ENCODE data around the gene FBXO30. TPM values are rescaled to one million over a fixed set of nuclear protein-coding genes. Genes with fewer than 3 reads are reported as not detected.

FBXO30 gene
- total RNA-seq: 10 to 100 TPM in 1 of 6 donors, 1 to 10 TPM in 5; 2.2 to 12.5 (median 7.6) TPM

GRCh38 chr6:145814501-145815308 lies at the start of gene FBXO30:
Gene FBXO30, minus strand, starts transcription at chr6:145814795. Its CDS starts 8,390 bp downstream, at chr6:145806405.
- DNase-seq (peak; percentile 93 to 99), ATAC-seq (ENCODE audit: low FRiP score in 2 of 2) (peak; percentile 97 to 99)
- peak within 1 kb of the TSS; percentile 87 to 98 (median 94) for H3K27ac ChIP-seq
- H3K27me3 ChIP-seq: no peaks in the 10 kb centered on the region
- peak within 1 kb of the TSS; percentile 63 to 79 (median 78) for H3K4me3 ChIP-seq
- H3K4me1 ChIP-seq: peaks cover 16 to 36% (median 23%) of the 10 kb centered on the region in 4 donors
- H3K9me3 ChIP-seq: no peaks in the 10 kb centered on the region
- peak in 3 of 4 donors; percentile 69 to 90 (median 89) for TF ChIP-seq POLR2A (IDR thresholded peaks at IDR 0.05)
- peak; percentile 83 to 87 for TF ChIP-seq POLR2AphosphoS5 (IDR thresholded peaks at IDR 0.05)
- TF ChIP-seq CTCF (IDR thresholded peaks at IDR 0.05): peak in 5 of 6 experiments; percentile 11 to 63 (median 54)
- peak in 1 of 4 donors; percentile 5 for TF ChIP-seq EP300 (IDR thresholded peaks at IDR 0.05)
- H3K36me3 ChIP-seq: no peaks in the 10 kb centered on the region
- 0% methylated on average over 13 to 40 of the region's 88 CpGs for WGBS, 2 donors

GRCh38 chr6:145863988-145864616 lies 49.5 kb upstream of the FBXO30 start:
- Histone ChIP-seq H3K27me3 (no peaks in the 10 kb centered on the region), H3K27ac (no peak overlapping the region), H3K9me3 (no peaks in the 10 kb centered on the region), H3K4me1 (peaks cover 0 to 16% (median 5%) of the 10 kb centered on the region in 4 donors), H3K36me3 (peaks cover 0 to 4% (median 0%) of the 10 kb centered on the region in 4 donors), H3K4me3 (no peak overlapping the region)
- ATAC-seq (ENCODE audit: low FRiP score in 2 of 2) (peak in 1 of 2 donors; percentile 41), DNase-seq (no peak)
- 68 to 82% methylated on average over 2 of the region's 2 CpGs for WGBS, 2 donors
- TF ChIP-seq POLR2AphosphoS5 (IDR thresholded peaks at IDR 0.05) (no peak), CTCF (IDR thresholded peaks at IDR 0.05) (no peak), POLR2A (IDR thresholded peaks at IDR 0.05) (no peak), EP300 (IDR thresholded peaks at IDR 0.05) (no peak)

- TF ChIP-seq POLR2AphosphoS5 (IDR thresholded peaks at IDR 0.05): no peak
- TF ChIP-seq EP300 (IDR thresholded peaks at IDR 0.05): no peak
- TF ChIP-seq POLR2A (IDR thresholded peaks at IDR 0.05): no peak
- no peak for TF ChIP-seq CTCF (IDR thresholded peaks at IDR 0.05)
- DNase-seq (no peak), ATAC-seq (ENCODE audit: low FRiP score in 2 of 2) (no peak)
- Histone ChIP-seq H3K4me3 (no peak overlapping the region), H3K27ac (no peak overlapping the region), H3K9me3 (no peaks in the 10 kb centered on the region), H3K27me3 (no peaks in the 10 kb centered on the region), H3K4me1 (peaks cover 0 to 16% (median 5%) of the 10 kb centered on the region in 4 donors), H3K36me3 (peaks cover 0 to 4% (median 0%) of the 10 kb centered on the region in 4 donors)
- 75 to 76% methylated on average over 1 of the region's 1 CpG for WGBS, 2 donors
These were observed 48.8 kb upstream of the FBXO30 start for GRCh38 chr6:145863366-145863765.

- Histone ChIP-seq H3K27ac (no peak overlapping the region), H3K36me3 (peaks cover 0 to 4% (median 0%) of the 10 kb centered on the region in 4 donors), H3K4me1 (peaks cover 0 to 9% (median 4%) of the 10 kb centered on the region in 4 donors), H3K27me3 (no peaks in the 10 kb centered on the region), H3K4me3 (no peak overlapping the region), H3K9me3 (no peaks in the 10 kb centered on the region)
- ATAC-seq (ENCODE audit: low FRiP score in 2 of 2) (no peak), DNase-seq (no peak)
- WGBS, 2 donors: 98 to 100% methylated on average over 1 of the region's 1 CpG
- no peak for TF ChIP-seq CTCF (IDR thresholded peaks at IDR 0.05)
- no peak for TF ChIP-seq POLR2AphosphoS5 (IDR thresholded peaks at IDR 0.05)
- no peak for TF ChIP-seq EP300 (IDR thresholded peaks at IDR 0.05)
- TF ChIP-seq POLR2A (IDR thresholded peaks at IDR 0.05): no peak
These were observed 46.0 kb upstream of the FBXO30 start for GRCh38 chr6:145860562-145860961.

All from upper lobe of left lung (tissue), 6 donors.